ENCODE measurements around the gene PKMYT1. TPM values are rescaled to one million over a fixed set of nuclear protein-coding genes. Genes with fewer than 3 reads are reported as not detected.

The PKMYT1 gene
- polyA plus RNA-seq, 4 donors, result 13.1 to 26.8 (median 16.5) TPM

DNA sequence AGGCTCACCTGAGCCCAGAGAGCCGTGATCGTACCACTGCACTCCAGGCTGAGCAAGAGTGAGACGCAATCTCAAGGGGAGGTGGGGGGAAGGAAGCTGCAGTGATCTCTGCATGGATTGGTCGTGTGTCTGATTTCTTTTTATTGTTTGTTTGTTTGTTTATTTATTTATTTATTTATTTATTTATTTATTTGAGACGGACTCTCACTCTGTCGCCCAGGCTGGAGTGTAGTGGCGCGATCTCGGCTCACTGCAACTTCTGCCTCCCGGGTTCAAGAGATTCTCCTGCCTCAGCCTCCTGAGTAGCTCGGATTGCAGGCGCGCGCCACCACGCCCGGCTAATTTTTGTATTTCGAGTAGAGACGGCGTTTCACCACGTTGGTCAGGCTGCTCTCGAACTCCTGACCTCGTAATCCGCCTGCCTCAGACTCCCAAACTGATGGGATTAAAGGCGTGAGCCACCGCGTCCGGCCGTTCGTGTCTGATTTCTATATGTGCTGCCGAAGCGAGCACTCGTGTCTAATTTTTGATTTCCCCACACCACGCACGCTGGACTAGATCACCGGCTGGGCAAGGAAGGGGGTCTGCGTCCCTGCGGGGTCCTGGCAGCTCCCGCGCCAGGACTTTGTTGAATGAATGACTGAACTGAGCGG, 39.5 kb upstream of the PKMYT1 start:
- DNase-seq (ENCODE audit: low read depth in 4 of 4, low spot score in 3 of 4), result no peak

DNA sequence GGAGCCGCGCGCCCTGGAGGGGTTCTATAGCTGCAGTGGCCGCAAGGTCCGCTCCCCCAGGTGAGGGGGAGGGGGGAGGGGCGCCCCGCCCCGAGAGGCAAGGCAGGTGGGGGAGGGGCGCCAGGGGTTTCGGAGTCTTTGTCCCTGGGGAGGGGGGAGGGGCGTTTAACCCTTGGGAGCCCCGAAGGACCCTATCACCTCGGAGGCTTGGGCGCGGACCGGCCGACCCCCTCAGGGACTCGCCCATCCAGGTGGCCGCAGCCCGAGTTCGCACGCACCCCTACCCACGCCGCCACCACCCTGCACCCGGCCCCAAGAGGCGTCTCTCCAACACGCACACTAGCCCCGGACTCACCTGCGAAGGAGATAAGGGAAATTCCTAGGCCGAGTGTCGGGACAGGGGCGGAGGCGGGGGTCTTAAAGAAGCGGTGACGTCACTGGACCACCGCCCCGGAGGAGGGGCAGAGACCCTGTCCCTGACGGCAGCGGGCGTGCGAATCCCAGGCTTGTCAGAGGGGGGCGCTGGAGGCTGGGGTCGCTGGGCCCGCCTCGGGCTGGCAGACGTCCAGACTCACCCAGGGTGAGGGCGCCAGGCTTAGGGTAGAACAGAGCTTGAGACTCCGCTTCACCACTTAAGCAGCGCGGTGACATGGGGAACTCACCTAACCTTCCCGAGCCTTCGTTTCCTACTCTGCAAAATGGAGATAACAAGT, 37.7 kb upstream of the PKMYT1 start, which contains the start of gene CLDN6:
TSS of gene CLDN6 (minus strand) at position 390 of the 713 bp plus-strand sequence. CDS start 2,162 bp downstream, outside the sequence.
- no peak for DNase-seq (ENCODE audit: low read depth in 4 of 4, low spot score in 3 of 4)

DNA sequence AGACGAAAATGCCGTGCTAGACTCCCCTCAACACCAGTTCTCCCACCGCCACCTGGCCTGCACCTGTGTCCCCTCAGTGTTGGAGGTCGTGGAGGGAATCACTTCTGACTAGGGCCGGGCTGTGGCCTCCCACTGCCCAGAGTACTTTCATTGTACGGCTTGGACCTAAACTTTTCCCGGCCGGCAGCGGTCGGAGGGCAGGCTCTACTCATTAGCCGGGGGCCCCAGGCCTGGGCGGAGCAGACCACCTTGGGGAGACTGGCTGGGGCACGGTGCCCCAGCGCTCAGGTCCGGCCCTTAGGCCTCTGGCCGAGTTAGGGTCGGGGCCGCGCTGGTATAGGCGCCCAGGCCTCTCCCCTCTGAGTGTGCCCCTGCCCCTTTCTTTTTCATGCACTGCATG, 37.1 kb upstream of the PKMYT1 start:
- DNase-seq (ENCODE audit: low read depth in 4 of 4, low spot score in 3 of 4), result no peak

DNA sequence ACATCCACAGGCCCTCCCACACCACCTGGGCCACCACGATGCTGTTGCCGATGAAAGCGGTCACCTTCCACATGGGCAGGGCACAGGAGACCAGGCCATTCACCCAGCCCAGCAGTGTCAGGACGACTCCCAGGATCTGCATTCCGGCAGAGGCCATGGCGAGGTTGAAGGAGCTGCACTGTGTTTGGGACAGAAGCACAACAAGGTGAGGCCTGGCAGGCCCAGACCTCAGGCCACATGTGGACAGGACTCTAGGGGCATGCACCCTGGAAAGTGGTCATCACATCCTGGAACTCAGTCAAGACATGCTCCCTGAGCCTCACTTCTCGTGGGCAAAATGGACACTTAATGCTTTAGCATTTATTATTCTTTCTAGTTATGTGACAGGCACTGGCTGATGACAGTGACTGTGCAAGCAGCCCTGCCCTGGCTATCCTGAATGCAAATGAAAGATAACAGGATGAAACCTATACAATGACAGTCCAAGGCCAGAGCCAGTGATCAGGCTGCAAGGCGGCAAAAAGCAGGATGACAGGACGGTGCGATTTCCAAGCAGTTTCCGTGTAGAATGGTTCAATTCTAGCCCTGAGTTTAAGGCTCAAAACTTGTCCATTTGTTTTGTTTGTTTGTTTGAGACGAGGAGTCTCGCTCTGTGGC, 35.7 kb upstream of the PKMYT1 start:
- no peak for DNase-seq (ENCODE audit: low read depth in 4 of 4, low spot score in 3 of 4)

DNA sequence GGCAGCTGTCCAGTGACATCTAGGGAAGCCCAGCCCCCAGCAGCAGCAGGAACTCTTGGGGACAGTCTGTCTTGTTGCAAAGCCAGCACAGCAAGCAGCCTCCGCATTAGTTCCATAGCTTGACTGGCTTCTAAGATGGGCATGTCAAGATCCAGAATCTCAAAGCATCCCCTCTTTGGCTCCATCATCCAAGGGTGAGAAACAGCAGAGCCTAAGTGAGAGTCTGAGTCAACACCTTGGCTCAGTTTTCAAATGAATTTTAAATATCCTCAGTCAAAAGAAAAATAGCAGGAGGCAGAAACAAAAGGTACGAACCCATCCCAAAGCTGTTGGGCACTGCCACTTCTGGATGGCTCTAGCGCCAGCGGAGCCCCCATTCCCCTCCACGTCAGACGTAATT, 34.7 kb upstream of the PKMYT1 start:
- DNase-seq (ENCODE audit: low read depth in 4 of 4, low spot score in 3 of 4), result no peak

DNA sequence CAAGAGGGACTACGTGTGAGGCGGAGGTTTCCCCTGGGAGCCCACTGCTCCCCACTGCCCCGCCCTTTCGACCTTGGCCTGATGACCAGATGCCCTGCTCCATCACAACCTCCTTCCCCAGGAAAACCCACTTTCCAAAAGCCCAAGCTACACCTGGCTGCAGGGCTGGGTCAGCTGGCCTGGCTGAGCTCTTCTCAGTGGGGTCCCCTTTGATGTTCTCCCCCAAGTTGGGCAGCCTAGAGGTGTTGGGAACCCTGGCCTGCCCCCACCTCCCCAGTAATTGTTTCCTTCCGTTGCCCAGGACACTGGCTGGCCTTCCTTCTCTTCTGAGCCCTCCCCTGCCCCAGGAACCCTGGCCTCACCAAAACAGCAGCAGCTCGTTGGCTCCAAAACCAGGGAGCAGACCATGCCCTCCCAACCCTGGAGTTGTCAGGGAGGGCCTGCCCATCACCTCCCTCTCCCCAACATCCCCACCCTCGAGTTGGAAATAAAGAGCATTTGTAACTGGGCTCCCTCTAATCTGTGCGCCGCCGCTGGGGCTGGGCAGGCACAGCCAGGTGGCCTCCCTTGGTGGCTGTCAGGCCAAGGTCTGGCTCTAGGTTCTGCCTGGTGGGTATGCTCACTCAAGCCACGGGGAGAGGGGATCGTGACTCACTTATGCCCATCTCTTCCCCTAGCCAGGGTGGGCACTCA, 33.9 kb upstream of the PKMYT1 start:
- no peak for DNase-seq (ENCODE audit: low read depth in 4 of 4, low spot score in 3 of 4)

DNA sequence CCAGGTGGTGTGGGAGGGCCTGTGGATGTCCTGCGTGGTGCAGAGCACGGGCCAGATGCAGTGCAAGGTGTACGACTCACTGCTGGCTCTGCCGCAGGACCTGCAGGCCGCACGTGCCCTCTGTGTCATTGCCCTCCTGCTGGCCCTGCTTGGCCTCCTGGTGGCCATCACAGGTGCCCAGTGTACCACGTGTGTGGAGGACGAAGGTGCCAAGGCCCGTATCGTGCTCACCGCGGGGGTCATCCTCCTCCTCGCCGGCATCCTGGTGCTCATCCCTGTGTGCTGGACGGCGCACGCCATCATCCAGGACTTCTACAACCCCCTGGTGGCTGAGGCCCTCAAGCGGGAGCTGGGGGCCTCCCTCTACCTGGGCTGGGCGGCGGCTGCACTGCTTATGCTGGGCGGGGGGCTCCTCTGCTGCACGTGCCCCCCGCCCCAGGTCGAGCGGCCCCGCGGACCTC, 33.3 kb upstream of the PKMYT1 start:
- DNase-seq (ENCODE audit: low read depth in 4 of 4, low spot score in 3 of 4), result no peak

DNA sequence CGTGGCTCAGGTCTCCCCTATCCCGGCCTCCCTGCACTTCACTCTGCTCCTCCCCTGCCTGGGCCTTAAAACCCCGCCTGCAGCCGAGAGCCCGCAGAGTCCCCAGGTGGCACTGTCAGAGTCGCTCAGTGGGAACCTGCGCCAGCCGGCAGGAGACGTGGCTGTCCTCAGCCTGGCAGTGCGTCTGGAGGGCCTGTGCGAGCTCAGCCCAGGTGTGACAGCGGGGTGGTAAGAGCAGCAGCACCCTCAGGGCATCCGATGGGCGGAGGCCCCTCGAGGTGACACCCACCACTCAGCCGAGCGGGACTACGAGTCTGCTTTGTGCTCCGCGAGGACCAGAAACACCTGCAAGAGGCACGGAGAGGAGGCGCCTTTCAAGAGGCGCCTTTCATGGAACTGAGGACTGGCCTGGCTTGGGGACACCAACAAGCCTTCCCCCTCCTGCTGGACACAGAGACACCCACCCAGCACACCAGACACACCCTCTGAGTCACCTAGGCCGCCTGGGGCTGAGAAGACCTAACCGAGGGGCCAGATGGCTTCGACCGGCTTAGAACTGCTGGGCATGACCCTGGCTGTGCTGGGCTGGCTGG, 32.7 kb upstream of the PKMYT1 start, which contains the start of gene CLDN9:
TSS of gene CLDN9 (plus strand) at position 96 of the 593 bp plus-strand sequence. CDS start at position 536, 440 bp downstream.
- no peak for DNase-seq (ENCODE audit: low read depth in 4 of 4, low spot score in 3 of 4)

DNA sequence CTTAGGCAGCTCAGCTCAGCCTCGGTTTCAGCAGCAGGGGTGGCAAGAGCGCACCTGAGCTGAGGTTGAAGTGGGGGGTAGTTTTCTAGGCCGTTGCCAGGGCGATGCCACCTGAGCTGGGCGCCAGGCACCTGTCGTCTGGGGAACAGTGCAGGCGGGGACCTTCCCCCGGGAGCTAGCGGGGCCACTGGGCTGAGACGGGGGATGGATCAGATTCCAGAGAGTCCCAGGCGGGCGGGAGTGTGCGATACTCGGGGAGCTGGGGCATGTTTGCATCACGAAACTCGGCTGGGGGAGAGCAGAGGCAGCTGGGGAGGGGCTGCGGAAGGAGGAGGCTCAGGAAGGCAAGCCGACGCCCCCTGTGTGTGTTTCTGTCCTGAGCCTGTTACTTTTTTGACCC, 32.0 kb upstream of the PKMYT1 start:
- DNase-seq (ENCODE audit: low read depth in 4 of 4, low spot score in 3 of 4), result peak in 1 of 4 donors; percentile 67

DNA sequence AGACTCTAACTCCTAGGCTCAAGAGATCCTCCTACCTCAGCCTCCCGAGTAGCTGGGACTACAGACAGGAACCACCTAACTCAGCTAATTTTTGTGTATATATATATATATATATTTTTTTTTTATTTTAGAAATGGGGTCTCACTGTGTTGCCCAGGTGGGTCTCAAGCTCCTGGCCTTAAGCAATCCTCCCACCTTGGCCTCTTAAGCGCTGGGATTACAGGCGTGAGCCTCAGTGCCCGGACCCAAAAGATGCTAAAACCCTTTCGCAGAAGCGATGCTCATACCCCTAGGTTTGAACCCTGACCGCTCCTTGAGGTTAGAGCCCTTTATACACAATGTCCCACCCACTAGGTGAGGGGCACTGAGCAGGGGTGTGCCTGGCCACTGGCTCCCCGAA, 30.3 kb upstream of the PKMYT1 start:
- no peak for DNase-seq (ENCODE audit: low read depth in 4 of 4, low spot score in 3 of 4)

DNA sequence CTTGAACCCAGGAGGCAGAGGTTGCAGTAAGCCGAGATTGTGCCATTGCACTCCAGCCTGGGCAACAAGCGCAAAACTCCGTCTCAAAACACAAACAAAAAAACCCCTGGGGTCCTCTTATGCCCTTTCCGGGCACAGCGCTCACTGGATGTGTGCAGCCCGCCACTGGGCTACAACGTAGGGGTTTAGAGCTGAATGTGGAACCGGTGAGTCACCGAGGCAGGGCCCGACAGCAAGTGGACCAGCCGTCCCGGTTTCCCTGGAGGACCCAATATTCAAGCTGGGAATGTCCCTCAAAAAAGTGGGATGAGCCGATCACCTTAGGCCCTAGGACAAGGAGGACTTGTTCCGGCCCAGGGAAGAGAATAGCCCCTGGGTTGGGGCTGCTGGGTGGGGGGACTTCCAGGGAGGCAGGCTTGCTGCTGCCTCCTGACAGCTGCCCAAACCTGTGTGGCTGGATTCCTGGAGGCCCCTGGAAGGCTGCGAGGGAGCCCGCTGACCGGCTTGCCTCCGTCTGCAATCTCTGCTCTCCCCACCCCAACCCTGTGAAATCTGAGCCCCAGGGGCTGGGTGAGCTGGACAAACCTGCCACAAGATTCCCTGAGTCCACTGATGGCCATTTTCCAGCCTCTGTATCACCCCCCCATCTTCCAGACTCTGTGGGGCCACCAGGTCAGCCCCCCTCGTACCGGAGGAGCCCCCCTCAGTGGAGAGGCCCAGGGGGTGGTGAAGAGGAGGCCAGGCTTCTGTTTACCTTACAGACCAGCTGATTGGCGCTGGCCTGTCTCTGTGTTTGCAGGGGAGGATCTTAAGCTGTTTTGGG, 29.5 kb upstream of the PKMYT1 start:
- peak in 1 of 4 donors; percentile 74 for DNase-seq (ENCODE audit: low read depth in 4 of 4, low spot score in 3 of 4)

DNA sequence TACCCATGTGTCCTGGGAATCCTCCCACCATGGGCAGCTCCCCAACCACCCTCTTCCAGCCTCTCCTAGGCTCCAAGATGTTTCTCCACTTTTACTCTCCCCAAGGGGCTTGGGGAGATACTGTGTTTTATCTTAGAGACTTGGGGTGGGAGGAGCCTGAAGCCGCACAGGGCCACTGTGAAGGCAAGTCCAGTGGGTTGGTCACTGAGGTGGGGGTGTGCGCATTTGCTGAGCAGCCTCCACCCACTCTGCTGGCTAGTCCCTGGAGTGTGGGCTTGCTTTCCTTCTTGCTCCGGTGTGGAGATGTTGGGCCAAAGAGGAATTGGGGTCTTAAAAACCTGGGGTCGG, 28.4 kb upstream of the PKMYT1 start:
- no peak for DNase-seq (ENCODE audit: low read depth in 4 of 4, low spot score in 3 of 4)

DNA sequence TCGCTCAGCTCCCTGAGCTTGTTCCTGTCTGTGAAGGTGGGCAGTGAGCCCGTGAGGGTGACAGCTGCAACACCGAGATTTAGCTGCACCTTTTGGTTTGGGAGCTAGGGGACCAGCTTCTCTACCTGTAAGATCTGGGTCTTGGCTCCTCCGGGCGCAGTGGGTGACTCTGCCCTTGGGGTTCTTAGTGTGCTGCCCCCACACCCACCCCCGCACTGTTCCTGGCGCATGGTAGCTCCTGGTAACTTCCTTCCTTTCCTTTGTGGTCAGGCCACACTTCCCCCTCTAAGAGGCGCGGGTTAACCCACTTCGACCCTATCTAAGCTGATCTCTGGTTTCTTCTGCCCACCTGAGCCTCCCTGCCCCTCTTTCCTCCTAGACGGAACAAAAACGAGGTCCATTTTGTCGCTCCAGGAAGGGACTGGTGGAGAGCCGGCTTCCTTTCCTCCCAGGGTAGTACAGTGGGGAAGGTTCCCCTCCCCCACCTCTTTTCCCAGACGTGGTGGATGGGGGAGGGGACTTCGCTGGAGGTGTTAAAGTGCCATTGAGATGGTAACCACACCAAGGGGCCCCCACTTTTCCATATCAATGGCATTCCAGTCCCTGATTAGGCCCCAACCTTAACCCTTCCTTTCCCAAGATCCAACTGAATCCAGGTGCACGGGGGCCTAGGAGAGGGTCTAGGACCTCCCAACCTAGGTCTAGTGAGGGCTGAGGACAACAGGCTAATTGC, 27.9 kb upstream of the PKMYT1 start:
- DNase-seq (ENCODE audit: low read depth in 4 of 4, low spot score in 3 of 4), result no peak

DNA sequence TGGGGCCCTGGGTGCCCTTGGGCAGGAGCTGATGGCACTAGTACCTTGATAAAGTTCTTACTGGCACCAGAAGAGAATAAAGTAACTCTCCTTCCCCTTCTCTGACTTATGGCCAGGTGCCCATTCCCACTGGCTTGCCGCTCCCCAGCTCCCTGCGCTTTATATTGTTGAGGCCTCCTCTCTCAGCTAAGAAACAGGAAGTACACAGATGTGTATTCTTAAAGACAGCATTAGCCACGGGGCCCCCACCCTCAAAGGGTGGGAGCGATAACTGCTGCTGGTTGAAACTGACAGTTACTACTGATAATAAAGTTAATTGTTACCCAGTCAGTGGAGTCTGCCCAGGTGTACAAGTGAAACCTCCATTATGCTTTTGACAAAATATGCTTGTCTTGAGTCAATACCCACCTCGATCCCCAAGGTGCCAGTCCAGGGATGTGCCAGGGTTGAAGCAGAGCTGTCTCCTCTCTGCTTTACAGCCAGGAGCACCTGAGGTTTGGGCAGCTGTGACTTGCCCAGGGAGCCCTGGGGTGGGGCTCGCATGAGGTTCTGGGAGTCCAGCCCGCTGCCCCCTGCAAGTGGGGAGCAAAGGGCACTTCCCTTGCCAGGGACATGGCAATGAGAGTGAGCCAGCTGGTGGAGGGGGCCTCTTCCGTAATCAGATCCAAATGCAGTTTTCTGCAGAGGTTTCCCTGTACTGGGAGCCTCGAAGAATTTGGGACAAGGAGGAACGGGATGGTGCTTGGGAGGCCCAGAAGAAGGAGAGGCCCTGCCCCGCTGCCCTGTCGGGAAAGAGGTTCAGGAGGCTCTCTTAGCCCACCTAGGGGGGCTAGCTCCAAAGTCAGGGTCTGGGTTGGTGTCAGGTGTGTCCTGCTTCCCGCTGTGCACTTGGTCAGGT, 27.1 kb upstream of the PKMYT1 start:
- DNase-seq (ENCODE audit: low read depth in 4 of 4, low spot score in 3 of 4), result no peak

DNA sequence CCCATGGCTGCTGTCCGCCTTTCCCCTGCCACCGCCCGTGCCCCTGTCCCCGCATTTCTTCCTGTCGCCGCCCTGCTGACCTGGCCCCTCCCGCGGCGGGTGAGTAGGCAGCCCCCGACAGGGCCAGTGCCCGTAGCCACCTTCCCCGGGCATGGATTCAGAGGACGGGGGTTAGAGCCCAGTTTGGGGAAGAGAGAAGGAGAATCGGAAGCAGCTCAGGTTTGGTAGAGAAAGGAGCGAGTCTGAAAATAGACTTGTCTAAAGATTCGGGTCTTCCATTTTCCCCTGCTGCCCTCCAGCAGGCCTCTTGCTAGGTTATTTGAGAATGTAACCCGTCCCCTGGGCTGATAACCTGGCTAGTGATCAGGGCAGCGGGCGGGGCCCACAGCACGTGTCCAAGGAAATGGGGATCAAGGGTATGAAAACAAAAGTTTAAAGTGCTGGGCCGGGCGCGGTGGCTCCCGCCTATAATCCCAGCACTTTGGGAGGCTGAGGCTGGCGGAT, 24.6 kb upstream of the PKMYT1 start:
- DNase-seq (ENCODE audit: low read depth in 4 of 4, low spot score in 3 of 4), result no peak

DNA sequence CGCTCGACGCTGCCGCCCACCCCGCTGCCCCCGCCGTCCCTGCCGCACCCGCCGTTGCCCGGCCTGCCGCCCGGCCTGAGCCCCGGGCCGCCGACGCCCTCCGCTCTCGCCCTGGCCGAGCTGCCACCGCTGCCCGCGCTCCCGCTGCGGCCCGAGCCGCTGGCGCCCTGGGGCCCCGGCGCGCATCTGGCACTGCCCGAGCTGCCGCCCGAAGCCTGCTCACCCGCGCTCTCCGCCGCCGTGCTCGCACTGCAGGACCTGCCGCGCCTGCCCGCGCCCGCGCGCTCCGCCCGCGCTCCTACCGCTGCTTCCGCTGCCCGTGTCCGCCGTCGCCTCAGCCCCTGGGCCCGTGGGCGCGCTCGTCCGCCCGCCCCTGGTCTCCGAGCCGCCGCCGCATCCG, 24.1 kb upstream of the PKMYT1 start:
- no peak for DNase-seq (ENCODE audit: low read depth in 4 of 4, low spot score in 3 of 4)

DNA sequence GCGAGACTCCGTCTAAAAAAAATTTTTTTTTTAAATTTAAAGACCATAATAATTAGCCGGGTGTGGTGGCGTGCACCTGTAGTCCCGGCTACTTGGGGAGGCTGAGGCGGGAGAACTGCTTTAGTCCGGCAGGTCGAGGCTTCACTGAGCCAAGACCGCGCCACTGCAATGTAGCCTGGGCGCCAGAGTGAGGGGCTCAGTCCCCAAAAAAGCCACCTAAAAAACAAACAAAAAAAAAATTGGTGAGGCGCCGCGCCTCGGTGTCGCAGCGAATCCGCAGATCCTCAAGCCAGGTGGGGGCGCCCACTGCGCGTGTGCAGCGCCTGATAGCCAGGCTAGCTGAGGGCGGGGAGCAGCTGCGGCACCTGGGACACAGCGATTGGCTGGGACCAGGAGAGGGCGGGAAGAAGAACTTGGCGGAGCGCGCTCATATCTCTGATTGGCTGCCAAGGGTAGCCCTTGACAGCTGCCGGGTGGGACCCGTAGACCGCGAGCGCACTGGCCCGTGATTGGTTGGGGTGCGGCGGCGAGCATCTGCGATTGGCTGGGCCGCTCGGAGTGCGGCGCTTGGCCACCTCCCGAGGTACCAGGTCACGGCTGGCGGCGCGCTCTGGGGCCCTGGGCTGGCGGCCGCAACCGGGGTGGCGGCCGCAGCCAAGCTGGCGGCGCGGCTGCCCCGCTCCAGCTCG, 23.5 kb upstream of the PKMYT1 start:
- peak in 3 of 4 donors; percentile 91 to 96 (median 91) for DNase-seq (ENCODE audit: low read depth in 4 of 4, low spot score in 3 of 4)

Measured in left renal pelvis (tissue), 4 donors.